Erythroblast (primary cell): Measurements from ENCODE around the gene ZBTB11.

Experiments used
- GATA1 ChIP-seq: IDR thresholded peaks from 2 replicates; pipeline ENCODE4 v1.6.1; 2011; ENCODE audit warnings: low read depth, mild to moderate bottlenecking, control low read depth, low read length, moderate library complexity
- POLR2A ChIP-seq: IDR thresholded peaks from 2 replicates; pipeline ENCODE4 v1.6.1; 2011; ENCODE audit warnings: mild to moderate bottlenecking, low read length

- TF ChIP-seq POLR2A = no peak
- TF ChIP-seq GATA1 = no peak
Observed at GRCh38 chr3:101671014-101671413, 5.9 kb downstream of the ZBTB11 start.
